ENCODE measurements around the gene CMSS1.

DNA sequence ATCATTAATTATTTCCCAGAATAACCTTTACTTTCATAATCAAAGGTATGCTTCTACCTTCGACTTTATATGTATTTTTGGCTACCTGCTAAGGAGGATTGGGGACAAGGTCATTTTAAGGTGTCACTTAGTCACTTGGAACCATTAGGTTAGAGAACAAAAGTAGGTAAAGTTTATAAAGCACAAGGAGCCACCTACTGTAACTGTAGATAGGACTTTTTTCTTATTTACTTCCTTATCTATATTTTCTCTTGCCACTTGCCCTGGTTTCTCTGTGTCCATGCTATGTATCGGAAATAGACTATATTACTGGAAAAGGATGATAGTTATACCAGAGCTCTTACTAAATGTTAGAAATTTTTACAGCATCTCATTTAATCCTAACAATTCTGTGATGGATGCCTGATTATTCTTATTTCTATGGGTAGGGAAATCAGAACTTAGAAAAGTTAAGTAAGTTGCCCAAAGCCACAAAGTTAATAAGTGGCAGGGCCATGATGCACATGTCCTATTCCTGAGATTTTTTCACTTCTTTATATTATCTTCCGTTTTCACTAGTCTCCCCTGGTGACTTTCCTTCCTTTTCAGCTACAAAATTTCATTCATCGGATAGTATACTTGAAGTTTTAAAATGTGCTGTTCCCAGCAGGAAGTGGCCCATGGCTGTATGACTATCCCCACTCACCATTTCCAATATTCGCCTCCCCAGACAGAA, 132.5 kb downstream of the CMSS1 start:
- TF ChIP-seq, protein P1, sequence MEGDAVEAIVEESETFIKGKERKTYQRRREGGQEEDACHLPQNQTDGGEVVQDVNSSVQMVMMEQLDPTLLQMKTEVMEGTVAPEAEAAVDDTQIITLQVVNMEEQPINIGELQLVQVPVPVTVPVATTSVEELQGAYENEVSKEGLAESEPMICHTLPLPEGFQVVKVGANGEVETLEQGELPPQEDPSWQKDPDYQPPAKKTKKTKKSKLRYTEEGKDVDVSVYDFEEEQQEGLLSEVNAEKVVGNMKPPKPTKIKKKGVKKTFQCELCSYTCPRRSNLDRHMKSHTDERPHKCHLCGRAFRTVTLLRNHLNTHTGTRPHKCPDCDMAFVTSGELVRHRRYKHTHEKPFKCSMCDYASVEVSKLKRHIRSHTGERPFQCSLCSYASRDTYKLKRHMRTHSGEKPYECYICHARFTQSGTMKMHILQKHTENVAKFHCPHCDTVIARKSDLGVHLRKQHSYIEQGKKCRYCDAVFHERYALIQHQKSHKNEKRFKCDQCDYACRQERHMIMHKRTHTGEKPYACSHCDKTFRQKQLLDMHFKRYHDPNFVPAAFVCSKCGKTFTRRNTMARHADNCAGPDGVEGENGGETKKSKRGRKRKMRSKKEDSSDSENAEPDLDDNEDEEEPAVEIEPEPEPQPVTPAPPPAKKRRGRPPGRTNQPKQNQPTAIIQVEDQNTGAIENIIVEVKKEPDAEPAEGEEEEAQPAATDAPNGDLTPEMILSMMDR (IDR thresholded peaks at IDR 0.05), result no peak
- TF ChIP-seq EZH2 (IDR thresholded peaks at IDR 0.05; ENCODE audit: borderline replicate concordance, insufficient read depth, low read depth, low read length, poor library complexity, severe bottlenecking), result no peak

All from B cell (primary cell).